ENCODE data around the gene FAM168A. TPM values are rescaled to one million over a fixed set of nuclear protein-coding genes. Genes with fewer than 3 reads are reported as not detected.

Gene FAM168A
- total and polyA plus RNA-seq, 9 of the 15 experiments (the other 6 are each of a cell fraction or from before 2014, with no cell fraction given), result 0.44 to 7.2 (median 2.9) TPM

- TF ChIP-seq BMI1 (IDR thresholded peaks at IDR 0.05; ENCODE audit: low read length), result no peak
- TF ChIP-seq CBFA2T3 (IDR thresholded peaks at IDR 0.05), result no peak
- TF ChIP-seq DNMT1 (IDR thresholded peaks at IDR 0.05), result no peak
- TF ChIP-seq ZKSCAN8 (CRISPR knock-in tag; IDR thresholded peaks at IDR 0.05), result no peak
- no peak for TF ChIP-seq ZBTB33 (CRISPR knock-in tag; IDR thresholded peaks at IDR 0.05)
Measured at GRCh38 chr11:73415854-73416615, 181.9 kb downstream of the FAM168A start (continued).

GRCh38 chr11:73414977-73415651, 182.8 kb downstream of the FAM168A start:
- intact Hi-C loops (cut with micrococcal nuclease), result no loop called here
- POLR2A ChIA-PET, result interaction anchor here (0.6 to 1.5 kb wide), 5 partner anchors 10 to 465 kb away, joined by 3 to 5 read pairs (median 3); no protein-coding TSS in a partner anchor
- TF ChIP-seq CTBP1 (IDR thresholded peaks at IDR 0.05; ENCODE audit: borderline replicate concordance) (peak; percentile 33; the same call in 1 of the 2 replicates), MEIS2 (IDR thresholded peaks at IDR 0.05; ENCODE audit: partially characterized antibody) (peak; percentile 38), ESRRA (IDR thresholded peaks at IDR 0.05; ENCODE audit: borderline replicate concordance, low read depth) (peak; percentile 25; the same call in 1 of the 2 replicates), FOXA3 (CRISPR knock-in tag; conservative IDR thresholded peaks at IDR 0.05 in 1 of 2, IDR thresholded peaks at IDR 0.05 in 1 of 2) (0 out of 4 replicates have a peak, but pooled peaks of 1 of the 2 experiments have one; percentile 11), BCLAF1 (IDR thresholded peaks at IDR 0.05; ENCODE audit: borderline replicate concordance in 1 of 2, control insufficient read depth in 1 of 2, low read depth in 2 of 2, low read length in 1 of 2) (no peak)

More at GRCh38 chr11:73414977-73415651, 182.8 kb downstream of the FAM168A start:
- Histone ChIP-seq H3K4me3 (no peak overlapping the region), H2AFZ (ENCODE audit: low read depth, low read length) (no peak overlapping the region), H3K27ac (ENCODE audit: extremely low read depth, low read depth, low read length) (no peak overlapping the region), H3K9me3 (replicated peaks; ENCODE audit: control insufficient read depth, insufficient read depth, low read depth, low read length) (no peaks in the 10 kb centered on the region), H4K20me1 (replicated peaks; ENCODE audit: control insufficient read depth, insufficient read depth, low read length) (no peaks in the 10 kb centered on the region), H3K27me3 (ENCODE audit: control insufficient read depth in 2 of 2, insufficient read depth in 2 of 2, low read length in 2 of 2) (no peaks in the 10 kb centered on the region), H3K36me3 (ENCODE audit: control insufficient read depth, insufficient read depth, low read length) (no peaks in the 10 kb centered on the region), H3K79me2 (ENCODE audit: control insufficient read depth, insufficient read depth, low read length) (no peaks in the 10 kb centered on the region), H3K9me1 (ENCODE audit: control insufficient read depth, insufficient read depth, low read length) (no peaks in the 10 kb centered on the region), H3K4me1 (replicated peaks in 1 of 2; ENCODE audit: control insufficient read depth in 2 of 2, insufficient read depth in 2 of 2, low read length in 2 of 2) (no peaks in the 10 kb centered on the region), H3K4me2 (ENCODE audit: insufficient read depth, low read length) (no peak overlapping the region), H3K9ac (ENCODE audit: insufficient read depth in 1 of 2, low read depth in 2 of 2, low read length in 2 of 2) (no peak overlapping the region)
- CTCF ChIA-PET (ENCODE audit: low intra/inter-chr PET ratio), result no interaction called here
- DNase-seq (ENCODE audit: extremely low read depth in 1 of 4, low spot score in 3 of 4), result no peak
- no TSS peak for BruUV-seq (replicated peaks)
- in situ Hi-C loops (cut with MboI), result no loop called here
- WGBS (ENCODE audit: insufficient coverage, low coverage, missing lambda C conversion rate), result 0% methylated on average over 1 of the region's 1 CpG
- ATAC-seq, result no peak; the same call in 2 of the 3 replicates
- FAIRE-seq, result no peak
